Right ventricle myocardium inferior (tissue), 1 donor: ENCODE data around the gene PLA2G3. TPM values are rescaled to one million over a fixed set of nuclear protein-coding genes. Genes with fewer than 3 reads are reported as not detected.
"Not testable (repeated sequence)": the region's sequence is repeated elsewhere in the genome, so short reads cannot be mapped to it uniquely, and the experiment has no call there.

Experiments
- ATAC-seq: fragments of 200-7000 bp; cut with Tn5 transposase; one replicate; pipeline ENCODE4 v1.9.1; 2020; ENCODE audit warnings: mild to moderate bottlenecking, moderate library complexity
- DNase-seq: peaks from one replicate; pipeline ENCODE4 v3.0.0; 2021; ENCODE audit errors: missing footprints
- intact Hi-C: fragments of 100-400 bp; cut with DNase I; formaldehyde crosslinking; loops from one replicate; pipeline ENCODE4 v1.11.0; 2022
- total RNA-seq: library from RNA; stranded (reverse); fragmentation: NEBNext Ultra II Directional; extraction: Animal tissue kit (Norgen Biotek cat#: 25700); gene quantifications from one replicate; pipeline ENCODE4 v1.2.1, GENCODE V29; 2021
- donor health status: DM: no; HTN: yes; CAD: no; lungs with severe emphysema.

PLA2G3 gene
- total RNA-seq, 1 donor from 2014 or later = not detected

GRCh38 chr22:31126128-31126868 lies 14.0 kb downstream of the PLA2G3 start:
- intact Hi-C loops = no loop called here

GRCh38 chr22:31125521-31126117 lies 14.7 kb downstream of the PLA2G3 start:
- intact Hi-C loops = no loop called here
- no peak for DNase-seq
- ATAC-seq = no peak

More at GRCh38 chr22:31126128-31126868, 14.0 kb downstream of the PLA2G3 start:
- ATAC-seq (no peak), DNase-seq (no peak)

- ATAC-seq = no peak
- intact Hi-C loops = no loop called here
- no peak for DNase-seq
Measured at GRCh38 chr22:31124811-31125465, 15.4 kb downstream of the PLA2G3 start.

GRCh38 chr22:31124290-31124689 lies 16.0 kb downstream of the PLA2G3 start:
- ATAC-seq (no peak), DNase-seq (no peak)
- intact Hi-C loops = no loop called here

GRCh38 chr22:31123292-31123602 lies 17.1 kb downstream of the PLA2G3 start:
- intact Hi-C loops = no loop called here
- ATAC-seq (no peak), DNase-seq (no peak)

- intact Hi-C loops = no loop called here
- no peak for DNase-seq
- ATAC-seq = peak; percentile 75
Measured at GRCh38 chr22:31122532-31123291, 17.6 kb downstream of the PLA2G3 start, which contains the start of gene INPP5J. Gene INPP5J, plus strand, starts transcription at chr22:31122966. Its CDS starts 49 bp downstream, at chr22:31123015.

GRCh38 chr22:31122196-31122531 lies 18.1 kb downstream of the PLA2G3 start:
- ATAC-seq = peak; percentile 38
- intact Hi-C loops = no loop called here
- DNase-seq = no peak

- DNase-seq (no peak), ATAC-seq (no peak)
- intact Hi-C loops = no loop called here
Measured at GRCh38 chr22:31121403-31121802, 18.9 kb downstream of the PLA2G3 start.

- ATAC-seq = no peak
- no peak for DNase-seq
- intact Hi-C loops = no loop called here
Measured at GRCh38 chr22:31120642-31121041, 19.7 kb downstream of the PLA2G3 start.

- DNase-seq = no peak
- ATAC-seq = no peak
- intact Hi-C loops = no loop called here
Measured at GRCh38 chr22:31120230-31120629, 20.1 kb downstream of the PLA2G3 start.

- DNase-seq (no peak), ATAC-seq (peak; percentile 83)
- intact Hi-C loops = loop anchor here (2.0 kb wide), 1 partner anchor 24 kb away; no protein-coding TSS in a partner anchor
Measured at GRCh38 chr22:31119026-31119717, 21.1 kb downstream of the PLA2G3 start.

- DNase-seq (peak; percentile 2), ATAC-seq (no peak)
- intact Hi-C loops = loop anchor here (2.0 kb wide), 1 partner anchor 23 kb away; no protein-coding TSS in a partner anchor
Measured at GRCh38 chr22:31118046-31118820, 22.1 kb downstream of the PLA2G3 start.

GRCh38 chr22:31112547-31113091 lies 27.7 kb downstream of the PLA2G3 start:
- DNase-seq, ATAC-seq, intact Hi-C loops: not testable (repeated sequence)

- ATAC-seq = no peak
- intact Hi-C loops = loop anchor here (1.0 to 2.0 kb wide), 2 partner anchors 19 to 41 kb away; no protein-coding TSS in a partner anchor
Measured at GRCh38 chr22:31107894-31108218, 32.5 kb downstream of the PLA2G3 start.

GRCh38 chr22:31107178-31107893 lies 33.0 kb downstream of the PLA2G3 start, which contains the start of gene SELENOM:
Gene SELENOM, minus strand, starts transcription at chr22:31107568. Its CDS starts 63 bp downstream, at chr22:31107505.
- intact Hi-C loops = loop anchor here (1.0 to 2.0 kb wide), 2 partner anchors 19 to 42 kb away; no protein-coding TSS in a partner anchor

More at GRCh38 chr22:31107894-31108218, 32.5 kb downstream of the PLA2G3 start:
- no peak for DNase-seq

GRCh38 chr22:31106731-31107177 lies 33.6 kb downstream of the PLA2G3 start:
- DNase-seq (peak; percentile 55), ATAC-seq (peak; percentile 8)
- intact Hi-C loops = loop anchor here (1.0 to 2.0 kb wide), 2 partner anchors 18 to 43 kb away; no protein-coding TSS in a partner anchor

More at GRCh38 chr22:31107178-31107893, 33.0 kb downstream of the PLA2G3 start, which contains the start of gene SELENOM:
- DNase-seq (peak; percentile 96), ATAC-seq (peak; percentile 95)
